ENCODE results near the gene EHF.
A peak's percentile ranks its signal among the peaks of the same experiment; 100 is the strongest.

The EHF gene

GRCh38 chr11:34647131-34647530 is 26.2 kb downstream of the EHF start:
- DNase-seq: no peak

- no peak for DNase-seq
These were observed 26.6 kb downstream of the EHF start for GRCh38 chr11:34647532-34647931.

- DNase-seq: no peak
These were observed 27.1 kb downstream of the EHF start for GRCh38 chr11:34648036-34648435.

- DNase-seq: no peak
These were observed 28.7 kb downstream of the EHF start for GRCh38 chr11:34649597-34649996.

DNA sequence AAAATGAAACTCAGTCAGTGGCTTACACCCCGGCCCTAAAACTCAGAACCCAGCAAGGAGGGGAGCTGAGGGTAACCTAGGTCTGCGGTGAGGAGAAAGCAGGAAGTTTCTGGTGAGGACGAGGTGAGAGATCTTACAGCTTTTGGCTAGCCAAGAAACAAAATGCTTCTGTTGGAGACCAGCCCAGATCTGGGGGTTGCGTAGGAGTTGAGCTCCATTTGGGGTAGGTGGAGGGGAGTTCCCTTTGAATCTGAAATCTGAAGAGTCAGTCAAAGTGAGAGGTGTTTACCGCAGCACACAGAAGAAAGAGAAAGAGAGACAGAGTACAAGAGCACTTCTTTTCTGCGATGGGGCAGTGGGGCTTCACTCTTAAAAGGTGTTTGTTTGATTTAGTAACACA is 29.6 kb downstream of the EHF start:
- peak; percentile 65 for DNase-seq

GRCh38 chr11:34651551-34651950 is 30.7 kb downstream of the EHF start:
- peak; percentile 16 for DNase-seq

DNA sequence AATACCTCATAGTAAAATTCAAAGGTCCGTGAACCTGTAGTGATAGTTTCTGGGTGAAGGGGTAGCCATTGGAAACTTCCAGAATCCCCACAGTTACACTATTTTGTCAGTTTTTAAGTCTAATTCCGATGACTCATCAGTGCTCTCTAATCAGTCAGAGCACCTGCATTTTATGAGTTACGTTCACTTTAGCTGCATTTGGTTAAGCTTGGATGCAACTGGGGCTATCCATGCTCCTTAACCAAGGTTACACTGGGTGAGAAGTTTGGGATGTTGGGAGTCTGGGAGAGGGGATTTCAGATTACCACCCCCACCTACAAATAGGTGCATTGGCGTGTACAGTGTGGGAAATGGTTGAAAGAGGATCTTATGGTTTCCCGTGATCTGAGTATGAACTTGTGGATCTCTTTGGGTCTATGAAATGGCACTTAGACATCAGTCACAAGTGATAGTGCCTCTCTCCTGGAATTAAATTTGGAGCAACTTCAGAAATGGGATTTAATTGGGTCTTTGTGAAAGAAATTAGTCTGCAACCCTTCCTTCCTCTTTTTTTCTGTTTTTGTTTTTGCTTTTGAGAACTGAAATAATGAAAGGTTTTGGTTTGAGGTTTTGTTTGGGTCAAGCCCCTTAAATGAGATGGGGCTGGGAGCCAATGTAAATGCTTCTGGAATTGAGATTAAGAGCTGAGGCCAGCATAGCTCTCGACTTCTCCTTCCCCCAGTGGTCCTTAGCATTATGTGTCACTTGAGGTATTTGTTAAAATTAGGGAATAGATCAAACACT is 31.5 kb downstream of the EHF start:
- no peak for DNase-seq

GRCh38 chr11:34653031-34653430 is 32.1 kb downstream of the EHF start:
- DNase-seq: no peak

DNA sequence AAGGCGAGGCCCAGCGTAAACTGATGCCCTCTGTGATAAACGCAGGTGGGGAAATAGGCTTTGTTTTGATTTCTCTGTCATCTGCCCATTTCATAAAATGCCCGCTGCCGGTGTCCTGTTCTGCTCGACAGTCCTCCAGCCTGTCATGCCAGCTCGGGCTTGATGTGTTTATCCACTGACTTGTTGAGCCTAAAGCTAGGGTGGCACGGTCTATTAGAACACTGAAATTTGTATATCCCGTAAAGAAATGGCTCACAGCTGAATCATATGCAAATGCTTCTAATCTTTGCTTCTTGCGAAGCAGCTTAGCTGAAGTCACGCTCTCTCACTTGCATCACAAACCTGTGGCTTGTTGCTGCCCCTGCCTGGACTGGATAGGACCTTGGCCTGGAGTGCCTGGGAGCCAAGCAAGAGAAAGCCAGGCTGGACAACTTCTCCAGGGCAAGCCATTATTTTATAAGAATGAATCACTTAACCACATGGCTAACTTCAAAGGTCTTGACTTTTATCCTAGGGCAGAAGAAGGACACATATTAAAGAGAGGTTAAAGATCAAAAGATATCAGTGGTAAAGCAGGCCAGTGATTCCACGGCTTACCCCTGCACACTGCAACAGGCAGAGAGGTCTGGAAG is 33.1 kb downstream of the EHF start:
- peak; percentile 38 for DNase-seq

GRCh38 chr11:34654483-34655334 is 33.8 kb downstream of the EHF start:
- DNase-seq: peak; percentile 34

DNA sequence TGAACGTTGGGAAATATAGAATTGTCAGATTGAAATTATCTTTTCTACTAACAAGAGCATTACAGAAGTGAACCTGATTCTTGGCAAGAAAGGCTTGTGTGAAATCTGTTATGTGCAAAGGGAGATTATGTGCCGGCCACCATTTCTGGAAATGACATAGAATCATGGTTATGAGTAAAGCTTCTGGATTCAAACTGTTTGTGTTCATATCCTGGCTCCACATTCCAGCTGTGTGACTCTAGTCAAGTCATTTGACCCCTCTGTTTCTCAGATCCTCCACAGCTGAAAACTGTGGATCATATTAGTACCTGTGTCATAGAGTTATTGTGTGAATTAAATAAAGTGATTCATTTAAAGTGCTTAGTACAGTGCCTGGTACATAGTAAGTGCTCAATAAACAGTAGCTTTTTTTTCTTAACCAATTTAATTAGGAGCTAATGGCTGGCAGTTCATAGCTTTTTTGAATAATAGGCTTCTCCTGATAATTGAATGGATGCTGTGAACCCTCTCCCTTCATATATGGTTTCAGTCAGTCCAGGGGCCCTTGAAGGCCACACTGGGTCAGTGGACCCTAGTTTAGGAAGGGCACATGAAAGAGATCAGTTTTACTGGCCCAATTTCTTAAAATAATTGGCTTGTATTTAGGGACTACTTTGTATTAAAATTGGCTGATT is 34.6 kb downstream of the EHF start:
- no peak for DNase-seq

DNA sequence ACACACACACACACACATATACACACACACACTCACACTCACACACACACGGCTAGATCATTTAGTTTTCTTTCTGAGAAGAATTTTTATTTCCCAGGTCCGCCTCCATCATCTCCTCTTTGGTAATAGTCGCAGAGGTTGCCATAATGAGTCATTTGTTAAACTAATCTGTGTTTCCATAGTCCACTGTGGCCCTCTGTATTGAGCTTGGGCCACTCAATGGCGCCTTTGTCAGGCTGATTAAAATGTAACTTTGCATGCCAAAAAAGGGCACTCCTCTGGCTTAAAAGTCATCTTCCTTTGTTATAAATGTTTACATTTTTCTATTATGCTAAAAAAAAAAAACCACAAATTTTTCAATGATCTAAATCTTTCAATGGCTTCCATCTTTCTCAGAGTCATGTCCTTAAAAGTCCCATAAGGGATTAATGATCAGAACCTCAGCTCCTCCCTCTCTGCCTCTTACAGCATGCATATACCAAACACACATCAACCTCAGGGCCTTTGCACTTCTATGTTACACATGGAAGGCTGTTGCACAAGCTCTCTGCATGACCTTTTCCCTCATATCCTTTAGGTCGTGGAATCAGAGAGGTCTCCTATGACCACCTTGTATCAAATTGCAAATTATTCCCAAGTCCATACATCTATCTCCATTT is 35.3 kb downstream of the EHF start:
- no peak for DNase-seq

DNA sequence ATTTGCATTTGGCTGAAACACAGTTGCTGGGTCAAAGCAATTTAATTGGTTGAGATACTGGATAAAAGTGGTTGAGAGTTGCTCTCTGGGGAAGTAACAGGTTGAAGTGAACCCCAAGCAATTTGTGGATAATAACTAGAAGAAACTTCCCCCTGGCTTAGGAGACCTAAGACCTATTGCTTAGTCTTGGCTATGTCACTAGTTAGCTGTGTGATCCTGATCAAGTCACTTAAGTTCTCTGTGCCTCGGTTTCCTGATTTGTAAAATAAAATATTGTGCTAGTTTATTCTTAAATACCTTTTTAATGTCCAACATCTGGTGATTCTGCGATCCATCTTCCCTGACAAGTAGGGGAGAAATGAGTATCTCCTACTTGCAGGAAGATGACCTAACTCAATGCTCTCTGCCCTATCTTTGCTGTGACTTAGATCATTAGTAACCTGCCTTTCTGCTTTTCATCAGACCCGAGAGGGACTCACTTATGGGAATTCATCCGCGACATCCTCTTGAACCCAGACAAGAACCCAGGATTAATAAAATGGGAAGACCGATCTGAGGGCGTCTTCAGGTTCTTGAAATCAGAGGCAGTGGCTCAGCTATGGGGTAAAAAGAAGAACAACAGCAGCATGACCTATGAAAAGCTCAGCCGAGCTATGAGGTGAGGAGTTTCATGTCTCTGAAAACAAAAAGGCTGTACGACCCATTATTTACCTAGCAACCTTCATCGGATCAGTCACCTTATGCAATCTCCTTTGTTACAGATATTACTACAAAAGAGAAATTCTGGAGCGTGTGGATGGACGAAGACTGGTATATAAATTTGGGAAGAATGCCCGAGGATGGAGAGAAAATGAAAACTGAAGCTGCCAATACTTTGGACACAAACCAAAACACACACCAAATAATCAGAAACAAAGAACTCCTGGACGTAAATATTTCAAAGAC is 37.5 kb downstream of the EHF start:
- no peak for DNase-seq

- no peak for DNase-seq
These were observed 38.3 kb downstream of the EHF start for GRCh38 chr11:34659096-34659733.

- no peak for DNase-seq
These were observed 44.4 kb downstream of the EHF start for GRCh38 chr11:34665077-34665835.

- DNase-seq: no peak
These were observed 47.1 kb downstream of the EHF start for GRCh38 chr11:34667810-34668582.

DNA sequence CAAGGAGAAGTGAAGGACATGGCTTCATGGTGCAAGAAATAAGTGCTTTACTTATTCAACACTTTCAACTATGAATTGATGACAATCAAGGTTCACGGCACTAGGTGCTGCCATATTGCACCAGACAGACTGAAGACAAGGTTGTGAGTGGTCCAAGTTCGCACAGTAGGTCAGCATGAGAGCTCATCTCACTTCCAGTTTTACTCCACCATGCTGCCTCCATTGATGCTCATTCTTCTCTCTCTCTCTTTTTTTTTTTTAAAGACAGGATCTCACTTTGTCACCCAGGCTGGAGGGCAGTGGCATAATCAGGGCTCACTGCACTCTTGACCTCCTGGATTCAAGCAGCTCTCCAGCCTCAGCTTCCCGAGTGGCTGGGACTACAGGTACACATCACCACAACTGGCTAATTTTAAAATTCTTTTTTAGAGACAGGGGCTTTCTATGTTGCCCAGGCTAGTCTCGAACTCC is 47.7 kb downstream of the EHF start:
- no peak for DNase-seq

DNA sequence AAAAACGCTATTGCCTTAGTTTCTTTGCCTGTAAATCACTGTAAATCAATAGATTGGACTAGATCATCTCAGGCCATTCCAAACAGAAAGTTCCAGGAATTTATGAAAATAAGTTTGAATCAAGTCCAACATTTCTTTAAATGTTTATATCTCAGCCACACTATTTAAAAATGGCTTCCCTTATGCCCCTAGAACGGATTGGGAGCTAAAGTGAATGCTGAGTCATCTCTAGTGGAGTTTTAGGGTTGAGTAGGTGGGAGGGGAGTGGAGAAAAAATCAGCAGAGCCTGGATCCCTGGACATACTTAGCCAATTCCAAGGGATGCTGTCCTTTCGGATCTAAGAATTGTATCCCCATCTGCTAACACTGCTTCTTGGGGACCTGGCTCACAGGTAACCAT is 48.6 kb downstream of the EHF start:
- DNase-seq: no peak

GRCh38 chr11:34671117-34671516 is 50.2 kb downstream of the EHF start:
- DNase-seq: no peak
